ENCODE measurements around the gene GPR26.

DNA sequence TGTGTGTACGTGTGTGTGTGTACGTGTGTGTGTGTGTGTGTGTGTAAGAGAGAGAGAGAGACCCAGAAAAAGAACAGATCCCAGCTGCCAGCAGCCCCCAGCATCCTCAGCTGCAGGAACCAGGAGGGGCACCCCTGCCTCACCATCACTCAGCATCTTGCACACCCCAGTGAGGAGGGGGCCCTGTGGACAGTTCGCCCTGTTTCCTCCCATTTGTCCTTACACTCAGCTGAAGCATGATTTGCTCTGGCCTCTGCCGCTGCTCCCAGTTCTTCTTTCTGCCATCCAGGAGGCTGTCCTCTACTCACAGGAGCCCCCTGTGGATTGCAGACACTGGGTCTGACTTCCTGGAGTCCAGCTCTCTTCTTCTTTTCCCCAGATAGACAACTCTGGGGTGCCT lies 9.7 kb downstream of the GPR26 start:
- TF ChIP-seq, protein P1, sequence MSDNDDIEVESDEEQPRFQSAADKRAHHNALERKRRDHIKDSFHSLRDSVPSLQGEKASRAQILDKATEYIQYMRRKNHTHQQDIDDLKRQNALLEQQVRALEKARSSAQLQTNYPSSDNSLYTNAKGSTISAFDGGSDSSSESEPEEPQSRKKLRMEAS (IDR thresholded peaks at IDR 0.05): no peak
- TF ChIP-seq TAF1 (IDR thresholded peaks at IDR 0.05; ENCODE audit: low read depth): no peak
- TF ChIP-seq EP300 (IDR thresholded peaks at IDR 0.05; ENCODE audit: borderline replicate concordance): no peak
- TF ChIP-seq, protein P2, sequence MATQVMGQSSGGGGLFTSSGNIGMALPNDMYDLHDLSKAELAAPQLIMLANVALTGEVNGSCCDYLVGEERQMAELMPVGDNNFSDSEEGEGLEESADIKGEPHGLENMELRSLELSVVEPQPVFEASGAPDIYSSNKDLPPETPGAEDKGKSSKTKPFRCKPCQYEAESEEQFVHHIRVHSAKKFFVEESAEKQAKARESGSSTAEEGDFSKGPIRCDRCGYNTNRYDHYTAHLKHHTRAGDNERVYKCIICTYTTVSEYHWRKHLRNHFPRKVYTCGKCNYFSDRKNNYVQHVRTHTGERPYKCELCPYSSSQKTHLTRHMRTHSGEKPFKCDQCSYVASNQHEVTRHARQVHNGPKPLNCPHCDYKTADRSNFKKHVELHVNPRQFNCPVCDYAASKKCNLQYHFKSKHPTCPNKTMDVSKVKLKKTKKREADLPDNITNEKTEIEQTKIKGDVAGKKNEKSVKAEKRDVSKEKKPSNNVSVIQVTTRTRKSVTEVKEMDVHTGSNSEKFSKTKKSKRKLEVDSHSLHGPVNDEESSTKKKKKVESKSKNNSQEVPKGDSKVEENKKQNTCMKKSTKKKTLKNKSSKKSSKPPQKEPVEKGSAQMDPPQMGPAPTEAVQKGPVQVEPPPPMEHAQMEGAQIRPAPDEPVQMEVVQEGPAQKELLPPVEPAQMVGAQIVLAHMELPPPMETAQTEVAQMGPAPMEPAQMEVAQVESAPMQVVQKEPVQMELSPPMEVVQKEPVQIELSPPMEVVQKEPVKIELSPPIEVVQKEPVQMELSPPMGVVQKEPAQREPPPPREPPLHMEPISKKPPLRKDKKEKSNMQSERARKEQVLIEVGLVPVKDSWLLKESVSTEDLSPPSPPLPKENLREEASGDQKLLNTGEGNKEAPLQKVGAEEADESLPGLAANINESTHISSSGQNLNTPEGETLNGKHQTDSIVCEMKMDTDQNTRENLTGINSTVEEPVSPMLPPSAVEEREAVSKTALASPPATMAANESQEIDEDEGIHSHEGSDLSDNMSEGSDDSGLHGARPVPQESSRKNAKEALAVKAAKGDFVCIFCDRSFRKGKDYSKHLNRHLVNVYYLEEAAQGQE (IDR thresholded peaks at IDR 0.05; ENCODE audit: low read depth): no peak
- no peak for TF ChIP-seq TCF12 (IDR thresholded peaks at IDR 0.05; ENCODE audit: low read depth)
- no peak for TF ChIP-seq YY1 (IDR thresholded peaks at IDR 0.05; ENCODE audit: low read depth)
- no peak for TF ChIP-seq CREB1 (IDR thresholded peaks at IDR 0.05; ENCODE audit: low read depth)
- TF ChIP-seq RAD21 (IDR thresholded peaks at IDR 0.05; ENCODE audit: low read depth): no peak
- no peak for TF ChIP-seq EGR1 (IDR thresholded peaks at IDR 0.05)
- TF ChIP-seq TEAD4 (IDR thresholded peaks at IDR 0.05): no peak
